Measurements from ENCODE around the gene ZNF365. TPM values are rescaled to one million over a fixed set of nuclear protein-coding genes. Genes with fewer than 3 reads are reported as not detected.

Gene ZNF365
- total and polyA plus RNA-seq, 12 donors = 0.11 to 2.3 (median 0.75) TPM; not detected in 2

DNA sequence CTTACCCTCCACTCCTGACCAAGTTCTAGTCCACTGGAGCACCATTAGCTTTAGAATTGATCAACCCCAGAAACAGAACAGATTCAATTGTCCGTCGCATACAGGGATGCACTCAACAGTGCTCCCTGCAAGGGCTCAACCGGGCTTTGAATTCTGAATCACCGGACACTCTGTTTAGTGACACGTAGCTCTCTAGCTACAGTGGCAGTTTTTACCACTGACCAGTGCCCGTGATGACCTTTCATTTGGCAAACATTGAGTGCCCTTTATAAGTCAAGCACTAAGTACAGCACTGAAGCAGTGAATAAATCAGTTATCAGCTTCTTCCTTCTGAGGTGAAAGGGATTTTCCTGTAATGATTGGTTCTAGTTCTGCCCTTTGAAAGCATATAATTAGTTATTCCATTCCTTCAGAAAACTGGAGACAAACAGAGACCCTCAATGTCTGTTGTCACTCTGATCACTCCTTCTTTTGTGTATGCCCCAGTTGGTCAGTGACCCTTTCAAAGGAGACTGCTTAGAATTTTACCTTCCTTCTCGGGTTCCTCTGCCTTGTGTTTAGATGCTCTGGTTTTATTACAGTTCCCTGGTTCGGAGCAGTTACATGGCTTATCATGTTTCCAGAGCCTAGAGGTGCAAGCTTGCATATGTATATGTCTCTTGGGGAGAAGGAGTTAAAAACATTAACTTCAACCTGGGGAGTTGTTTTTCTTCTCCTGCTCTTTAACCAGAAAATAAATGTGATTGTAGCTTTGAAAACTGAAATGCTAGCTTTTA lies 68.9 kb downstream of the ZNF365 start:
- no peak for TF ChIP-seq POLR2A (IDR thresholded peaks at IDR 0.05)
- TF ChIP-seq, protein P1, sequence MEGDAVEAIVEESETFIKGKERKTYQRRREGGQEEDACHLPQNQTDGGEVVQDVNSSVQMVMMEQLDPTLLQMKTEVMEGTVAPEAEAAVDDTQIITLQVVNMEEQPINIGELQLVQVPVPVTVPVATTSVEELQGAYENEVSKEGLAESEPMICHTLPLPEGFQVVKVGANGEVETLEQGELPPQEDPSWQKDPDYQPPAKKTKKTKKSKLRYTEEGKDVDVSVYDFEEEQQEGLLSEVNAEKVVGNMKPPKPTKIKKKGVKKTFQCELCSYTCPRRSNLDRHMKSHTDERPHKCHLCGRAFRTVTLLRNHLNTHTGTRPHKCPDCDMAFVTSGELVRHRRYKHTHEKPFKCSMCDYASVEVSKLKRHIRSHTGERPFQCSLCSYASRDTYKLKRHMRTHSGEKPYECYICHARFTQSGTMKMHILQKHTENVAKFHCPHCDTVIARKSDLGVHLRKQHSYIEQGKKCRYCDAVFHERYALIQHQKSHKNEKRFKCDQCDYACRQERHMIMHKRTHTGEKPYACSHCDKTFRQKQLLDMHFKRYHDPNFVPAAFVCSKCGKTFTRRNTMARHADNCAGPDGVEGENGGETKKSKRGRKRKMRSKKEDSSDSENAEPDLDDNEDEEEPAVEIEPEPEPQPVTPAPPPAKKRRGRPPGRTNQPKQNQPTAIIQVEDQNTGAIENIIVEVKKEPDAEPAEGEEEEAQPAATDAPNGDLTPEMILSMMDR (IDR thresholded peaks at IDR 0.05) = no peak
- 76 to 88% (median 83%) methylated on average over 8 of the region's 8 CpGs for WGBS, 4 donors

DNA sequence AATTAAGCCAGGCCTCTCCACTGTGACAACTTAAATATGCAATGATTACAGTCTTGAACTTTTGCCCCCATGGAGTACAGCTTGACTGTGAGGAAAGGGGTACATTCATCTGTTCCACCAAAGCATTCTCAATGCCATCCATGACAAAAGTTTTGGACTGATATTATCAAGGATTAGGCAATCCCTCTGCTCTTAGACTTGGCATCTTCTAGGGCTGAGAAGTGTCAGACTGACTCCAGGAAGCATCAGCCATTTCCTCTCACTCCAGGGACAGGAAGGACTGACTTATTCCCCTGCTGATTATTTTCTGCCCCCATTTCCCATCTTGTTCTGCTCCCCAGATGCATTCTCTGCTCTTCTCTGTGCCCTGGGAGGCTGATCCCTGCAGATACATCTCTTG lies 69.7 kb downstream of the ZNF365 start:
- Histone ChIP-seq H3K36me3 (replicated peaks in 1 of 2) (no peaks in the 10 kb centered on the region), H3K27me3 (no peaks in the 10 kb centered on the region), H3K4me3 (no peak overlapping the region), H3K27ac (peak overlapping the region in 1 of 5 donors; percentile 37), H3K9me3 (replicated peaks in 1 of 3) (no peaks in the 10 kb centered on the region), H3K4me1 (replicated peaks in 1 of 2) (no peaks in the 10 kb centered on the region)
- DNase-seq = no peak
- TF ChIP-seq, protein P1 (IDR thresholded peaks at IDR 0.05) = no peak
- intact Hi-C loops (cut with DNase I) = no loop called here

More for the DNA sequence above, 68.9 kb downstream of the ZNF365 start:
- intact Hi-C loops (cut with DNase I) = no loop called here
- H3K27ac ChIP-seq = no peak overlapping the region
- H3K4me1 ChIP-seq (replicated peaks in 1 of 2) = no peaks in the 10 kb centered on the region
- no peaks in the 10 kb centered on the region for H3K36me3 ChIP-seq (replicated peaks in 1 of 2)
- no peaks in the 10 kb centered on the region for H3K27me3 ChIP-seq
- no peak for DNase-seq
- no peaks in the 10 kb centered on the region for H3K9me3 ChIP-seq (replicated peaks in 1 of 3)
- no peak overlapping the region for H3K4me3 ChIP-seq

DNA sequence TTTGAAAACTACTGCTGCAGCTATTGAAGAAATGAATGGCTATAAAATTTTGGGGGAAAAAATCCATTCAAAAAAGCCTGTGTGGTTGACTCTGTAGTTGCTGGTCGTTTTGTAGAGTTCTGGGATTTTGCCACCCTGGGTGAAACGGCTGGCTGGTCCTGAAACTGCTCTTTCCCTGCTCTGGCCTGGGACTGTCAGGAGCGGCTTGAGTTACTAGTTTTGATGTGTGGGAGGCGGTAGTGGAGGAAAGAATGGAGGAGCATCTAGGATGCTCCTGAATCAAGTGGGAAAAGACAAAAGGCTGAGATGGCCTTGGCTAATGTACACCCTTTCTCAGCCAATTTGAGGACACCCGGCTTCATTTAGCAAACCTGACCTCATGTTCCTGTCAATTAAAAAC lies 72.5 kb downstream of the ZNF365 start:
- no peaks in the 10 kb centered on the region for H3K9me3 ChIP-seq (replicated peaks in 1 of 3)
- 66 to 71% (median 68%) methylated on average over 5 of the region's 5 CpGs for WGBS, 4 donors
- H3K4me3 ChIP-seq = no peak overlapping the region
- no peaks in the 10 kb centered on the region for H3K27me3 ChIP-seq
- DNase-seq = no peak
- no peak overlapping the region for H3K27ac ChIP-seq
- no peaks in the 10 kb centered on the region for H3K4me1 ChIP-seq (replicated peaks in 1 of 2)
- TF ChIP-seq POLR2A (IDR thresholded peaks at IDR 0.05) = no peak
- TF ChIP-seq, protein P1 (IDR thresholded peaks at IDR 0.05) = no peak
- no peaks in the 10 kb centered on the region for H3K36me3 ChIP-seq (replicated peaks in 1 of 2)
- intact Hi-C loops (cut with DNase I) = no loop called here

DNA sequence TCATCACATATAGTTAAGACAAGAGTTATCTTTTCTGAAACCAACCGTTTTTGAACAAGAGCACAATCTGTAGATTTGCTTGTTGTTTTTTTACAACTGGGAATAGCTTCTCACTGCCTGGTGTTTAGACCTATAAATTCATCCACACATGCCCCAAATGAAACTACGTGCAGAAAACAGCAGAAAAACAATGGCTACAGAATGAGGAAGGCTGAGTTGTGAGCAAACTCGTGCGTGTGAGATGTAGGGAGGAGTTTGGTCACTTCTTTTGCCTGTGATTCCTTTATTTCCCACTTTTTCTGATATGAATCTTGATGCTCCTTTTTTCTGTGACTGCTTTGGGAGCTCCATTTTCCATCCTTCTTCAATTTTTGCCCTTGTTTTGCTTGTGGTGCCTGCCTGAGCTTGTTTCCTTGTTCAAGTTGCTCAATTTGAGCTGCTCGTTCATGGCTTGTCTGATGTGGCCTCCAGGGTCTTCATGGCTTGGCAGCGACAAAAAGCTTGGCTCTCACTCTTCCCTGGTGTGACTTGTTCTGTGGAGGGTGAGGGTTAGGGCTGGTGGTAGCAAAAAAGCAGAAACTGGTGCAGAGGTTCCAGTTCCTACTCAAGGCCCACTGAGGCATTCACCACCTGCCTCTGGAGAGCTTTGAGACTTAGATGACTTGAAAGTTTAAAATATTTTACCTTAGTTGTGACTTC lies 76.9 kb downstream of the ZNF365 start:
- no peak overlapping the region for H3K27ac ChIP-seq
- WGBS, 4 donors = 46 to 63% (median 61%) methylated on average over 6 of the region's 6 CpGs
- no peak for TF ChIP-seq POLR2A (IDR thresholded peaks at IDR 0.05)
- TF ChIP-seq, protein P1 (IDR thresholded peaks at IDR 0.05) = no peak
- H3K9me3 ChIP-seq (replicated peaks in 1 of 3) = no peaks in the 10 kb centered on the region
- no peak overlapping the region for H3K4me3 ChIP-seq
- H3K4me1 ChIP-seq (replicated peaks in 1 of 2) = no peaks in the 10 kb centered on the region
- no peaks in the 10 kb centered on the region for H3K36me3 ChIP-seq (replicated peaks in 1 of 2)
- H3K27me3 ChIP-seq = no peaks in the 10 kb centered on the region
- DNase-seq = no peak
- intact Hi-C loops (cut with DNase I) = no loop called here
